Measurements from ENCODE around the gene ASB8. TPM values are rescaled to one million over a fixed set of nuclear protein-coding genes. Genes with fewer than 3 reads are reported as not detected.

The ASB8 gene
- total and polyA plus RNA-seq, 9 of the 15 experiments (the other 6 are each of a cell fraction or from before 2014, with no cell fraction given), result 13.3 to 29.0 (median 19.6) TPM

DNA sequence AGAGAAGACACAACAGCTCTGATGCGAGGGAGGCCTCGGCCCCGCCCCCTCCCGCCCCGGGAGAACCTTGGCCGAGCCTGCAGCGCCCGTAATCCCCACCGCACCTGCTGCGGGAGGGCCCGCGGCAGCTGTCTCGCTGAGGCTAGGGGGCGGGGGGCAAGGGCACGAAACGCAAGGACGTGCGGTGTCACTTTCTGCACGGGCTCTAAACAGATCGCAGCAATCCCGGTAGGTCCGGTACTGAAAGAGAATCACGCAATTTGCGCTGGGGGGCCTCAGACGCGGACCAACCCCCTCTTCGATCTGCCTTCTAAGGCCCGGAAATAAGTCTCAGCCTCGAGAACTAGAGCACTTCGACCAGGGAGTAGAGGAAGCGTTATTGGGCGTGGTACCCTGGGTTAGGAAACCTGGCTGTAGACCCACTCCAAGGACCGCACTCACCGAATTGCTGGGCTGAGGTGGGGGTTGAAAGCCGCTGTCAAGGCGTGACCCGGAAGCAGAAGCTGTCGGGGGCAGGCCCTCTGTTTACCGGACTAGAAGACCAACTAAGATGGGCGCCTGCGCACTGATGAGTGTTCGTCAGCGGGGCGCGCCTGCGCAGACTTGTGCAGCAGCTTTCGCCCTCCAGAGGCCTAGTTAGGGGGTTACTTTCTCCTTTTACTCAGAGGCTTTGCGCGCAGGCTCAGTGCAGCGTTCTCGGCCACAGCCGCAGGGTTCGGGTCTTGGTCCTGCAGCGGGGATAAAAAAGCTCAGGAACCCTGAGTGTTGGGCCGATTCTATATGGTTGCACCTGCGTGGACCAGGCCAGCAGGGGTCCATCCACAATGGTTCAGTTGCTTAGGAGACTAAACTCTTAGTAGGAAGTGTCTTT, at the start of gene ASB8 (continued):
- TF ChIP-seq, protein P1, sequence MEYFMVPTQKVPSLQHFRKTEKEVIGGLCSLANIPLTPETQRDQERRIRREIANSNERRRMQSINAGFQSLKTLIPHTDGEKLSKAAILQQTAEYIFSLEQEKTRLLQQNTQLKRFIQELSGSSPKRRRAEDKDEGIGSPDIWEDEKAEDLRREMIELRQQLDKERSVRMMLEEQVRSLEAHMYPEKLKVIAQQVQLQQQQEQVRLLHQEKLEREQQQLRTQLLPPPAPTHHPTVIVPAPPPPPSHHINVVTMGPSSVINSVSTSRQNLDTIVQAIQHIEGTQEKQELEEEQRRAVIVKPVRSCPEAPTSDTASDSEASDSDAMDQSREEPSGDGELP (CRISPR knock-in tag; IDR thresholded peaks at IDR 0.05; ENCODE audit: borderline replicate concordance), result peak; percentile 69
- no peak for TF ChIP-seq SRF (CRISPR knock-in tag; IDR thresholded peaks at IDR 0.05)
- TF ChIP-seq ZFP30 (CRISPR knock-in tag; IDR thresholded peaks at IDR 0.05; ENCODE audit: borderline replicate concordance), result no peak
- TF ChIP-seq, protein P2, sequence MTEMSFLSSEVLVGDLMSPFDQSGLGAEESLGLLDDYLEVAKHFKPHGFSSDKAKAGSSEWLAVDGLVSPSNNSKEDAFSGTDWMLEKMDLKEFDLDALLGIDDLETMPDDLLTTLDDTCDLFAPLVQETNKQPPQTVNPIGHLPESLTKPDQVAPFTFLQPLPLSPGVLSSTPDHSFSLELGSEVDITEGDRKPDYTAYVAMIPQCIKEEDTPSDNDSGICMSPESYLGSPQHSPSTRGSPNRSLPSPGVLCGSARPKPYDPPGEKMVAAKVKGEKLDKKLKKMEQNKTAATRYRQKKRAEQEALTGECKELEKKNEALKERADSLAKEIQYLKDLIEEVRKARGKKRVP (CRISPR knock-in tag; IDR thresholded peaks at IDR 0.05), result no peak
- TF ChIP-seq ZNF175 (CRISPR knock-in tag; IDR thresholded peaks at IDR 0.05; ENCODE audit: low read depth), result no peak
- peak; percentile 72 for TF ChIP-seq POLR2AphosphoS5 (IDR thresholded peaks at IDR 0.05; ENCODE audit: control insufficient read depth, insufficient read depth, low read depth, low read length)
- TF ChIP-seq, protein P3, sequence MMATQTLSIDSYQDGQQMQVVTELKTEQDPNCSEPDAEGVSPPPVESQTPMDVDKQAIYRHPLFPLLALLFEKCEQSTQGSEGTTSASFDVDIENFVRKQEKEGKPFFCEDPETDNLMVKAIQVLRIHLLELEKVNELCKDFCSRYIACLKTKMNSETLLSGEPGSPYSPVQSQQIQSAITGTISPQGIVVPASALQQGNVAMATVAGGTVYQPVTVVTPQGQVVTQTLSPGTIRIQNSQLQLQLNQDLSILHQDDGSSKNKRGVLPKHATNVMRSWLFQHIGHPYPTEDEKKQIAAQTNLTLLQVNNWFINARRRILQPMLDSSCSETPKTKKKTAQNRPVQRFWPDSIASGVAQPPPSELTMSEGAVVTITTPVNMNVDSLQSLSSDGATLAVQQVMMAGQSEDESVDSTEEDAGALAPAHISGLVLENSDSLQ (IDR thresholded peaks at IDR 0.05), result peak; percentile 72
- no peak for TF ChIP-seq ZNF354B (CRISPR knock-in tag; IDR thresholded peaks at IDR 0.05)
- TF ChIP-seq ZC3H4 (CRISPR knock-in tag; IDR thresholded peaks at IDR 0.05; ENCODE audit: borderline replicate concordance), result no peak
- peak; percentile 47; the same call in 1 of the 2 replicates for TF ChIP-seq ZNF134 (CRISPR knock-in tag; conservative IDR thresholded peaks at IDR 0.05)
- no peak for TF ChIP-seq ZNF696 (CRISPR knock-in tag; conservative IDR thresholded peaks at IDR 0.05)
- peak; percentile 22 to 93; a peak in 3 of 4 replicates for TF ChIP-seq SIN3A (IDR thresholded peaks at IDR 0.05; ENCODE audit: borderline replicate concordance in 2 of 2, control insufficient read depth in 1 of 2, low read depth in 2 of 2, low read length in 2 of 2)
- TF ChIP-seq BCL6 (CRISPR knock-in tag; IDR thresholded peaks at IDR 0.05), result no peak
- TF ChIP-seq MED1 (CRISPR knock-in tag; IDR thresholded peaks at IDR 0.05; ENCODE audit: borderline replicate concordance), result no peak
- peak; percentile 61 for TF ChIP-seq C11orf30 (IDR thresholded peaks at IDR 0.05; ENCODE audit: low read depth)
- no peak for TF ChIP-seq GTF2F1 (IDR thresholded peaks at IDR 0.05; ENCODE audit: low read depth, low read length)
- TF ChIP-seq FOXA3 (CRISPR knock-in tag; conservative IDR thresholded peaks at IDR 0.05 in 1 of 2, IDR thresholded peaks at IDR 0.05 in 1 of 2), result no peak; a peak in 1 of 4 replicates
- TF ChIP-seq, protein P4, sequence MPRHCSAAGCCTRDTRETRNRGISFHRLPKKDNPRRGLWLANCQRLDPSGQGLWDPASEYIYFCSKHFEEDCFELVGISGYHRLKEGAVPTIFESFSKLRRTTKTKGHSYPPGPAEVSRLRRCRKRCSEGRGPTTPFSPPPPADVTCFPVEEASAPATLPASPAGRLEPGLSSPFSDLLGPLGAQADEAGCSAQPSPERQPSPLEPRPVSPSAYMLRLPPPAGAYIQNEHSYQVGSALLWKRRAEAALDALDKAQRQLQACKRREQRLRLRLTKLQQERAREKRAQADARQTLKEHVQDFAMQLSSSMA (CRISPR knock-in tag; IDR thresholded peaks at IDR 0.05), result no peak
- peak; percentile 84 for TF ChIP-seq RBFOX2 (IDR thresholded peaks at IDR 0.05; ENCODE audit: low read depth, low read length)
- no peak for TF ChIP-seq ARID2 (IDR thresholded peaks at IDR 0.05)
- no peak for TF ChIP-seq CCAR2 (IDR thresholded peaks at IDR 0.05; ENCODE audit: low read depth, low read length)
- TF ChIP-seq, protein P5, sequence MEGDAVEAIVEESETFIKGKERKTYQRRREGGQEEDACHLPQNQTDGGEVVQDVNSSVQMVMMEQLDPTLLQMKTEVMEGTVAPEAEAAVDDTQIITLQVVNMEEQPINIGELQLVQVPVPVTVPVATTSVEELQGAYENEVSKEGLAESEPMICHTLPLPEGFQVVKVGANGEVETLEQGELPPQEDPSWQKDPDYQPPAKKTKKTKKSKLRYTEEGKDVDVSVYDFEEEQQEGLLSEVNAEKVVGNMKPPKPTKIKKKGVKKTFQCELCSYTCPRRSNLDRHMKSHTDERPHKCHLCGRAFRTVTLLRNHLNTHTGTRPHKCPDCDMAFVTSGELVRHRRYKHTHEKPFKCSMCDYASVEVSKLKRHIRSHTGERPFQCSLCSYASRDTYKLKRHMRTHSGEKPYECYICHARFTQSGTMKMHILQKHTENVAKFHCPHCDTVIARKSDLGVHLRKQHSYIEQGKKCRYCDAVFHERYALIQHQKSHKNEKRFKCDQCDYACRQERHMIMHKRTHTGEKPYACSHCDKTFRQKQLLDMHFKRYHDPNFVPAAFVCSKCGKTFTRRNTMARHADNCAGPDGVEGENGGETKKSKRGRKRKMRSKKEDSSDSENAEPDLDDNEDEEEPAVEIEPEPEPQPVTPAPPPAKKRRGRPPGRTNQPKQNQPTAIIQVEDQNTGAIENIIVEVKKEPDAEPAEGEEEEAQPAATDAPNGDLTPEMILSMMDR (IDR thresholded peaks at IDR 0.05 in 2 of 3, conservative IDR thresholded peaks at IDR 0.05 in 1 of 3; ENCODE audit: insufficient read depth in 2 of 3, low read depth in 1 of 3, low read length in 3 of 3), result peak; percentile 63 to 70 (median 68)
